Measurements from ENCODE around the gene CYGB. TPM values are rescaled to one million over a fixed set of nuclear protein-coding genes. Genes with fewer than 3 reads are reported as not detected.

Gene CYGB
- polyA plus RNA-seq, 1 donor, result 14.1 TPM

GRCh38 chr17:76543826-76544545 lies 6.5 kb upstream of the CYGB start:
- no peak overlapping the region for H3K4me3 ChIP-seq (ENCODE audit: low read length)
- peaks cover 28% of the 10 kb centered on the region for H3K27me3 ChIP-seq (ENCODE audit: control insufficient read depth, insufficient read depth, low read length)
- DNase-seq, result no peak
- WGBS (ENCODE audit: insufficient coverage, low lambda C conversion rate), result no CpG with 5 or more reads among the region's 22 CpGs
- H3K4me1 ChIP-seq (ENCODE audit: control insufficient read depth, insufficient read depth, low read length), result peaks cover 14% of the 10 kb centered on the region
- peak overlapping the region; percentile 26 for H3K27ac ChIP-seq (ENCODE audit: low read length)
- no peaks in the 10 kb centered on the region for H3K36me3 ChIP-seq (ENCODE audit: control insufficient read depth, insufficient read depth, low read length)
- peaks cover 3% of the 10 kb centered on the region for H3K9me3 ChIP-seq (ENCODE audit: control insufficient read depth, low read depth, low read length)

- DNase-seq, result no peak
- no peak overlapping the region for H3K4me3 ChIP-seq (ENCODE audit: low read length)
- H3K27me3 ChIP-seq (ENCODE audit: control insufficient read depth, insufficient read depth, low read length), result peaks cover 34% of the 10 kb centered on the region
- WGBS (ENCODE audit: insufficient coverage, low lambda C conversion rate), result no CpG with 5 or more reads among the region's 6 CpGs
- peaks cover 17% of the 10 kb centered on the region for H3K4me1 ChIP-seq (ENCODE audit: control insufficient read depth, insufficient read depth, low read length)
- peak overlapping the region; percentile 26 for H3K27ac ChIP-seq (ENCODE audit: low read length)
- H3K36me3 ChIP-seq (ENCODE audit: control insufficient read depth, insufficient read depth, low read length), result no peaks in the 10 kb centered on the region
- peaks cover 3% of the 10 kb centered on the region for H3K9me3 ChIP-seq (ENCODE audit: control insufficient read depth, low read depth, low read length)
Observed at GRCh38 chr17:76543482-76543825, 5.9 kb upstream of the CYGB start.

GRCh38 chr17:76542984-76543383 lies 5.5 kb upstream of the CYGB start:
- peak overlapping the region; percentile 11 for H3K27ac ChIP-seq (ENCODE audit: low read length)
- H3K9me3 ChIP-seq (ENCODE audit: control insufficient read depth, low read depth, low read length), result peaks cover 3% of the 10 kb centered on the region
- DNase-seq, result no peak
- no peaks in the 10 kb centered on the region for H3K36me3 ChIP-seq (ENCODE audit: control insufficient read depth, insufficient read depth, low read length)
- no peak overlapping the region for H3K4me3 ChIP-seq (ENCODE audit: low read length)
- H3K27me3 ChIP-seq (ENCODE audit: control insufficient read depth, insufficient read depth, low read length), result peaks cover 37% of the 10 kb centered on the region
- peaks cover 20% of the 10 kb centered on the region for H3K4me1 ChIP-seq (ENCODE audit: control insufficient read depth, insufficient read depth, low read length)
- WGBS (ENCODE audit: insufficient coverage, low lambda C conversion rate), result no CpG with 5 or more reads among the region's 8 CpGs

- peaks cover 3% of the 10 kb centered on the region for H3K9me3 ChIP-seq (ENCODE audit: control insufficient read depth, low read depth, low read length)
- H3K4me3 ChIP-seq (ENCODE audit: low read length), result no peak overlapping the region
- no peak for DNase-seq
- H3K27me3 ChIP-seq (ENCODE audit: control insufficient read depth, insufficient read depth, low read length), result peaks cover 37% of the 10 kb centered on the region
- H3K27ac ChIP-seq (ENCODE audit: low read length), result no peak overlapping the region
- no CpG with 5 or more reads among the region's 10 CpGs for WGBS (ENCODE audit: insufficient coverage, low lambda C conversion rate)
- H3K4me1 ChIP-seq (ENCODE audit: control insufficient read depth, insufficient read depth, low read length), result peaks cover 20% of the 10 kb centered on the region
- H3K36me3 ChIP-seq (ENCODE audit: control insufficient read depth, insufficient read depth, low read length), result no peaks in the 10 kb centered on the region
Observed at GRCh38 chr17:76542566-76542971, 5.1 kb upstream of the CYGB start.

GRCh38 chr17:76541739-76542454 lies 4.4 kb upstream of the CYGB start:
- H3K4me3 ChIP-seq (ENCODE audit: low read length), result no peak overlapping the region
- H3K36me3 ChIP-seq (ENCODE audit: control insufficient read depth, insufficient read depth, low read length), result no peaks in the 10 kb centered on the region
- WGBS (ENCODE audit: insufficient coverage, low lambda C conversion rate), result no CpG with 5 or more reads among the region's 10 CpGs
- H3K27me3 ChIP-seq (ENCODE audit: control insufficient read depth, insufficient read depth, low read length), result peaks cover 41% of the 10 kb centered on the region
- H3K4me1 ChIP-seq (ENCODE audit: control insufficient read depth, insufficient read depth, low read length), result peaks cover 16% of the 10 kb centered on the region
- peaks cover 3% of the 10 kb centered on the region for H3K9me3 ChIP-seq (ENCODE audit: control insufficient read depth, low read depth, low read length)
- no peak overlapping the region for H3K27ac ChIP-seq (ENCODE audit: low read length)
- DNase-seq, result no peak

- DNase-seq, result peak; percentile 92 to 95
- H3K27me3 ChIP-seq (ENCODE audit: control insufficient read depth, insufficient read depth, low read length), result peaks cover 51% of the 10 kb centered on the region
- peak overlapping the region; percentile 32 for H3K4me3 ChIP-seq (ENCODE audit: low read length)
- H3K9me3 ChIP-seq (ENCODE audit: control insufficient read depth, low read depth, low read length), result peaks cover 6% of the 10 kb centered on the region
- H3K27ac ChIP-seq (ENCODE audit: low read length), result peak overlapping the region; percentile 5
- no CpG with 5 or more reads among the region's 27 CpGs for WGBS (ENCODE audit: insufficient coverage, low lambda C conversion rate)
- no peaks in the 10 kb centered on the region for H3K36me3 ChIP-seq (ENCODE audit: control insufficient read depth, insufficient read depth, low read length)
- H3K4me1 ChIP-seq (ENCODE audit: control insufficient read depth, insufficient read depth, low read length), result peaks cover 13% of the 10 kb centered on the region
Observed at GRCh38 chr17:76540381-76541300, 3.1 kb upstream of the CYGB start.

GRCh38 chr17:76539631-76540271 lies 2.2 kb upstream of the CYGB start, which contains the start of gene PRCD:
TSS of gene PRCD (plus strand) at chr17:76540044. CDS start at chr17:76540142, 98 bp downstream.
- Histone ChIP-seq H3K4me3 (ENCODE audit: low read length) (peak within 1 kb of the TSS; percentile 32), H3K36me3 (ENCODE audit: control insufficient read depth, insufficient read depth, low read length) (no peaks in the 10 kb centered on the region), H3K4me1 (ENCODE audit: control insufficient read depth, insufficient read depth, low read length) (peaks cover 13% of the 10 kb centered on the region), H3K27ac (ENCODE audit: low read length) (peak within 1 kb of the TSS; percentile 5), H3K27me3 (ENCODE audit: control insufficient read depth, insufficient read depth, low read length) (peaks cover 50% of the 10 kb centered on the region), H3K9me3 (ENCODE audit: control insufficient read depth, low read depth, low read length) (peaks cover 6% of the 10 kb centered on the region)
- WGBS (ENCODE audit: insufficient coverage, low lambda C conversion rate), result no CpG with 5 or more reads among the region's 22 CpGs
- no peak for DNase-seq

GRCh38 chr17:76538941-76539570 lies 1.5 kb upstream of the CYGB start:
- Histone ChIP-seq H3K27me3 (ENCODE audit: control insufficient read depth, insufficient read depth, low read length) (peaks cover 43% of the 10 kb centered on the region), H3K36me3 (ENCODE audit: control insufficient read depth, insufficient read depth, low read length) (no peaks in the 10 kb centered on the region), H3K4me3 (ENCODE audit: low read length) (no peak overlapping the region), H3K4me1 (ENCODE audit: control insufficient read depth, insufficient read depth, low read length) (peaks cover 13% of the 10 kb centered on the region), H3K27ac (ENCODE audit: low read length) (no peak overlapping the region), H3K9me3 (ENCODE audit: control insufficient read depth, low read depth, low read length) (peaks cover 4% of the 10 kb centered on the region)
- no peak for DNase-seq
- 100% methylated on average over 1 of the region's 9 CpGs for WGBS (ENCODE audit: insufficient coverage, low lambda C conversion rate)

- WGBS (ENCODE audit: insufficient coverage, low lambda C conversion rate), result no CpG with 5 or more reads among the region's 37 CpGs
- H3K27ac ChIP-seq (ENCODE audit: low read length), result no peak overlapping the region
- no peaks in the 10 kb centered on the region for H3K36me3 ChIP-seq (ENCODE audit: control insufficient read depth, insufficient read depth, low read length)
- DNase-seq, result no peak
- peaks cover 3% of the 10 kb centered on the region for H3K9me3 ChIP-seq (ENCODE audit: control insufficient read depth, low read depth, low read length)
- H3K27me3 ChIP-seq (ENCODE audit: control insufficient read depth, insufficient read depth, low read length), result peaks cover 36% of the 10 kb centered on the region
- peaks cover 14% of the 10 kb centered on the region for H3K4me1 ChIP-seq (ENCODE audit: control insufficient read depth, insufficient read depth, low read length)
- peak overlapping the region; percentile 17 for H3K4me3 ChIP-seq (ENCODE audit: low read length)
Observed at GRCh38 chr17:76538281-76538931, 897 bp upstream of the CYGB start.

Data from large intestine (tissue), 3 donors.